HG03520 (cell line): ENCODE measurements around the gene ARHGAP29.

ENCODE experiments used
- ATAC-seq: cut with Tn5 transposase; IDR thresholded peaks from one replicate; pipeline ENCODE4 v1.9.1; 2021; ENCODE audit warnings: mild to moderate bottlenecking, moderate library complexity; ENCODE audit not compliant: unreplicated experiment

The ARHGAP29 gene

GRCh38 chr1:94236630-94237290 lies 624 bp downstream of the ARHGAP29 start:
- peak; percentile 13 for ATAC-seq

- no peak for ATAC-seq
Observed at GRCh38 chr1:94236013-94236491, 1.3 kb downstream of the ARHGAP29 start.

GRCh38 chr1:94235189-94236012 lies 2.0 kb downstream of the ARHGAP29 start:
- no peak for ATAC-seq

- ATAC-seq = no peak
Observed at GRCh38 chr1:94234615-94235014, 2.8 kb downstream of the ARHGAP29 start.

GRCh38 chr1:94231746-94232145 lies 5.6 kb downstream of the ARHGAP29 start:
- ATAC-seq = no peak

- no peak for ATAC-seq
Observed at GRCh38 chr1:94230920-94231319, 6.5 kb downstream of the ARHGAP29 start.

- no peak for ATAC-seq
Observed at GRCh38 chr1:94228640-94229375, 8.6 kb downstream of the ARHGAP29 start.

GRCh38 chr1:94227624-94228023 lies 9.8 kb downstream of the ARHGAP29 start:
- ATAC-seq = no peak

- no peak for ATAC-seq
Observed at GRCh38 chr1:94225845-94226244, 11.5 kb downstream of the ARHGAP29 start.

GRCh38 chr1:94218332-94218731 lies 19.1 kb downstream of the ARHGAP29 start:
- no peak for ATAC-seq

- no peak for ATAC-seq
Observed at GRCh38 chr1:94215955-94216354, 21.4 kb downstream of the ARHGAP29 start.

GRCh38 chr1:94209982-94210381 lies 27.4 kb downstream of the ARHGAP29 start:
- no peak for ATAC-seq

GRCh38 chr1:94209425-94209824 lies 28.0 kb downstream of the ARHGAP29 start:
- ATAC-seq = no peak

- ATAC-seq = no peak
Observed at GRCh38 chr1:94207695-94208094, 29.7 kb downstream of the ARHGAP29 start.

GRCh38 chr1:94205639-94206038 lies 31.7 kb downstream of the ARHGAP29 start:
- ATAC-seq = no peak

GRCh38 chr1:94202241-94202640 lies 35.1 kb downstream of the ARHGAP29 start:
- no peak for ATAC-seq

- no peak for ATAC-seq
Observed at GRCh38 chr1:94199398-94199797, 38.0 kb downstream of the ARHGAP29 start.

GRCh38 chr1:94194079-94194865 lies 43.1 kb downstream of the ARHGAP29 start:
- ATAC-seq = no peak

GRCh38 chr1:94193128-94193527 lies 44.3 kb downstream of the ARHGAP29 start:
- ATAC-seq = no peak

GRCh38 chr1:94191216-94191615 lies 46.2 kb downstream of the ARHGAP29 start:
- ATAC-seq = no peak

- no peak for ATAC-seq
Observed at GRCh38 chr1:94186946-94187345, 50.4 kb downstream of the ARHGAP29 start.
